ENCODE data around the gene ADO. TPM values are rescaled to one million over a fixed set of nuclear protein-coding genes. Genes with fewer than 3 reads are reported as not detected.

The ADO gene
- total and polyA plus RNA-seq, 2 donors (not counting 3 experiments of a cell fraction or from before 2014, with no cell fraction given) = 6.5 to 14.5 TPM

DNA sequence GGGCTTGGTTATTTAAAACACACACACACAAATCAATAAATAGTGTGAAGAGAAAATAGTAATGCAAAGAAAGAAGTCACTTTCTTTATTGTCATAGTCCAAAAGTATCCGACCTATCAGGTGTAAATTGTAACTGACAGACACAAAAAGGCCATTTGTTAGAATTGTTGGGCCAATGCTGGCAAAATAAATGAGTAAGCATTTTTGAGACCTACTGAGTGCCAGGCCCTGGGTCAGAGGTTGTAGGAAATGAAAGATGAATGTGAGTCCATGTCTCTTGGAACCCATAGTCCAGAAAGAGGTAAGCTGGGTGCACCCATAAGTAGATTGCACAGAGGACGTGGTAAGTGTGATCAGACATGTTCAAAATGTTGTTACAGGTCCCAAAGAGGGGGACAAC, 25.1 kb downstream of the ADO start:
- FAIRE-seq (no peak), DNase-seq (ENCODE audit: low read depth, low spot score) (no peak)
- Histone ChIP-seq H3K4me2 (ENCODE audit: insufficient read depth, low read length) (no peak overlapping the region), H2AFZ (ENCODE audit: low read depth, low read length) (no peak overlapping the region), H3K9me1 (replicated peaks; ENCODE audit: control insufficient read depth, extremely low read depth, insufficient read depth, low read length) (no peaks in the 10 kb centered on the region), H3K27me3 (ENCODE audit: control insufficient read depth in 2 of 2, insufficient read depth in 2 of 2, low read length in 2 of 2) (peaks cover 5 to 7% of the 10 kb centered on the region in 2 experiments), H3K79me2 (ENCODE audit: control insufficient read depth, insufficient read depth, low read length) (no peaks in the 10 kb centered on the region), H3K9me3 (replicated peaks; ENCODE audit: control insufficient read depth, insufficient read depth, low read length) (no peaks in the 10 kb centered on the region), H3K9ac (replicated peaks; ENCODE audit: extremely low read depth, insufficient read depth, low read length) (no peak overlapping the region), H3K27ac (ENCODE audit: insufficient read depth, low read depth, low read length) (no peak overlapping the region), H4K20me1 (replicated peaks; ENCODE audit: control insufficient read depth, extremely low read depth, insufficient read depth, low read length) (no peaks in the 10 kb centered on the region), H3K36me3 (ENCODE audit: control insufficient read depth in 2 of 2, extremely low read depth in 1 of 2, insufficient read depth in 2 of 2, low read length in 2 of 2) (no peaks in the 10 kb centered on the region), H3K4me1 (ENCODE audit: control insufficient read depth, extremely low read depth, insufficient read depth, low read length) (no peaks in the 10 kb centered on the region), H3K4me3 (replicated peaks in 1 of 3; ENCODE audit: insufficient read depth in 1 of 3, low read depth in 1 of 3, low read length in 3 of 3) (no peak overlapping the region)
- intact Hi-C loops (cut with micrococcal nuclease) = no loop called here
- CTCF ChIA-PET = no interaction called here
- POLR2A ChIA-PET = no interaction called here
- BruUV-seq (replicated peaks) = no TSS peak
- no peak for TF ChIP-seq MYC (IDR thresholded peaks at IDR 0.05; ENCODE audit: low read depth, low read length)
- TF ChIP-seq FOS (IDR thresholded peaks at IDR 0.05; ENCODE audit: borderline replicate concordance, insufficient read depth, low read length) = no peak
- TF ChIP-seq GATA2 (IDR thresholded peaks at IDR 0.05; ENCODE audit: insufficient read depth, insufficient read length, low read depth, low read length) = no peak
- TF ChIP-seq, protein P1, sequence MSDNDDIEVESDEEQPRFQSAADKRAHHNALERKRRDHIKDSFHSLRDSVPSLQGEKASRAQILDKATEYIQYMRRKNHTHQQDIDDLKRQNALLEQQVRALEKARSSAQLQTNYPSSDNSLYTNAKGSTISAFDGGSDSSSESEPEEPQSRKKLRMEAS (IDR thresholded peaks at IDR 0.05; ENCODE audit: insufficient read depth, insufficient read length) = no peak
- no peak for TF ChIP-seq JUN (IDR thresholded peaks at IDR 0.05; ENCODE audit: borderline replicate concordance, insufficient read depth, insufficient read length, low read depth)
- TF ChIP-seq EZH2 (IDR thresholded peaks at IDR 0.05; ENCODE audit: borderline replicate concordance, low read depth, low read length, severe bottlenecking) = no peak
- dilution Hi-C loops (cut with MboI; ENCODE audit: extremely low pct_ligation_motif_present, low sequenced_read_pairs) = no loop called here

DNA sequence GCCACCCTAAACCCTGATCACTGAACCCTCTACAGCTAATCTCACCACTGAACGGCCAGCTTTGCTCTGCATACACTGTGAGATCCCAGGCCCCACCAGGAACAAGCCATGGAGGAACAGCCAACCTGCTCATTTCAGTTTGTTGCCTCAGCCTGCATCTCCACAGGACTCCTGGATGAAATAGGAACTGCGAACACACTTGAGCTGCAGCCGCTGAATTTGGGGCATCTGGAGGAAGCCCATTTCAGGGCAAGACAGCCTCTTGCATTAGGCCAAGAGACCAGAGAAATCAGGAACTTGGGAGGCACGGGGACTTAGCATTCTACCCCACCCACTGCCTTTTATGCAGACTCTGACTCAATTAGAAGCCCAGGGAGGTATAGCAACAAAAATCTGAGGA, 26.2 kb downstream of the ADO start:
- BruUV-seq (replicated peaks) = no TSS peak
- TF ChIP-seq FOS (IDR thresholded peaks at IDR 0.05; ENCODE audit: borderline replicate concordance, insufficient read depth, low read length) = no peak
- TF ChIP-seq, protein P2, sequence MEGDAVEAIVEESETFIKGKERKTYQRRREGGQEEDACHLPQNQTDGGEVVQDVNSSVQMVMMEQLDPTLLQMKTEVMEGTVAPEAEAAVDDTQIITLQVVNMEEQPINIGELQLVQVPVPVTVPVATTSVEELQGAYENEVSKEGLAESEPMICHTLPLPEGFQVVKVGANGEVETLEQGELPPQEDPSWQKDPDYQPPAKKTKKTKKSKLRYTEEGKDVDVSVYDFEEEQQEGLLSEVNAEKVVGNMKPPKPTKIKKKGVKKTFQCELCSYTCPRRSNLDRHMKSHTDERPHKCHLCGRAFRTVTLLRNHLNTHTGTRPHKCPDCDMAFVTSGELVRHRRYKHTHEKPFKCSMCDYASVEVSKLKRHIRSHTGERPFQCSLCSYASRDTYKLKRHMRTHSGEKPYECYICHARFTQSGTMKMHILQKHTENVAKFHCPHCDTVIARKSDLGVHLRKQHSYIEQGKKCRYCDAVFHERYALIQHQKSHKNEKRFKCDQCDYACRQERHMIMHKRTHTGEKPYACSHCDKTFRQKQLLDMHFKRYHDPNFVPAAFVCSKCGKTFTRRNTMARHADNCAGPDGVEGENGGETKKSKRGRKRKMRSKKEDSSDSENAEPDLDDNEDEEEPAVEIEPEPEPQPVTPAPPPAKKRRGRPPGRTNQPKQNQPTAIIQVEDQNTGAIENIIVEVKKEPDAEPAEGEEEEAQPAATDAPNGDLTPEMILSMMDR (IDR thresholded peaks at IDR 0.05; ENCODE audit: extremely low read depth in 1 of 2, insufficient read depth in 1 of 2, low read depth in 1 of 2, low read length in 2 of 2) = no peak
- TF ChIP-seq, protein P1 (IDR thresholded peaks at IDR 0.05; ENCODE audit: insufficient read depth, insufficient read length) = no peak
- no peak for TF ChIP-seq POLR2AphosphoS5 (IDR thresholded peaks at IDR 0.05; ENCODE audit: insufficient read depth, low read depth, low read length)
- TF ChIP-seq EZH2 (IDR thresholded peaks at IDR 0.05; ENCODE audit: borderline replicate concordance, low read depth, low read length, severe bottlenecking) = no peak
- TF ChIP-seq GATA2 (IDR thresholded peaks at IDR 0.05; ENCODE audit: insufficient read depth, insufficient read length, low read depth, low read length) = no peak
- no peak for TF ChIP-seq JUN (IDR thresholded peaks at IDR 0.05; ENCODE audit: borderline replicate concordance, insufficient read depth, insufficient read length, low read depth)
- no peak for TF ChIP-seq POLR2A (IDR thresholded peaks at IDR 0.05; ENCODE audit: low read depth, low read length)
- TF ChIP-seq MYC (IDR thresholded peaks at IDR 0.05; ENCODE audit: low read depth, low read length) = no peak
- H3K9me1 ChIP-seq (replicated peaks; ENCODE audit: control insufficient read depth, extremely low read depth, insufficient read depth, low read length) = no peaks in the 10 kb centered on the region
- H4K20me1 ChIP-seq (replicated peaks; ENCODE audit: control insufficient read depth, extremely low read depth, insufficient read depth, low read length) = no peaks in the 10 kb centered on the region
- H3K79me2 ChIP-seq (ENCODE audit: control insufficient read depth, insufficient read depth, low read length) = no peaks in the 10 kb centered on the region
- peaks cover 5 to 7% of the 10 kb centered on the region in 2 experiments for H3K27me3 ChIP-seq (ENCODE audit: control insufficient read depth in 2 of 2, insufficient read depth in 2 of 2, low read length in 2 of 2)
- intact Hi-C loops (cut with micrococcal nuclease) (no loop called here), dilution Hi-C loops (cut with MboI; ENCODE audit: extremely low pct_ligation_motif_present, low sequenced_read_pairs) (no loop called here)
- H3K9me3 ChIP-seq (replicated peaks; ENCODE audit: control insufficient read depth, insufficient read depth, low read length) = no peaks in the 10 kb centered on the region
- ChIA-PET CTCF (interaction anchor here (1.1 to 1.2 kb wide), 2 partner anchors 12 to 220 kb away, joined by 3 to 6 read pairs; no protein-coding TSS in a partner anchor), POLR2A (no interaction called here)
- no peak overlapping the region for H3K27ac ChIP-seq (ENCODE audit: insufficient read depth, low read depth, low read length)
- DNase-seq (ENCODE audit: low read depth, low spot score) (no peak), FAIRE-seq (no peak)
- no peak overlapping the region for H2AFZ ChIP-seq (ENCODE audit: low read depth, low read length)
- no peaks in the 10 kb centered on the region for H3K36me3 ChIP-seq (ENCODE audit: control insufficient read depth in 2 of 2, extremely low read depth in 1 of 2, insufficient read depth in 2 of 2, low read length in 2 of 2)
- H3K4me2 ChIP-seq (ENCODE audit: insufficient read depth, low read length) = no peak overlapping the region
- no peak overlapping the region for H3K9ac ChIP-seq (replicated peaks; ENCODE audit: extremely low read depth, insufficient read depth, low read length)
- no peaks in the 10 kb centered on the region for H3K4me1 ChIP-seq (ENCODE audit: control insufficient read depth, extremely low read depth, insufficient read depth, low read length)
- H3K4me3 ChIP-seq (replicated peaks in 1 of 3; ENCODE audit: insufficient read depth in 1 of 3, low read depth in 1 of 3, low read length in 3 of 3) = no peak overlapping the region
